ENCODE measurements around the gene YOD1.

YOD1 gene

DNA sequence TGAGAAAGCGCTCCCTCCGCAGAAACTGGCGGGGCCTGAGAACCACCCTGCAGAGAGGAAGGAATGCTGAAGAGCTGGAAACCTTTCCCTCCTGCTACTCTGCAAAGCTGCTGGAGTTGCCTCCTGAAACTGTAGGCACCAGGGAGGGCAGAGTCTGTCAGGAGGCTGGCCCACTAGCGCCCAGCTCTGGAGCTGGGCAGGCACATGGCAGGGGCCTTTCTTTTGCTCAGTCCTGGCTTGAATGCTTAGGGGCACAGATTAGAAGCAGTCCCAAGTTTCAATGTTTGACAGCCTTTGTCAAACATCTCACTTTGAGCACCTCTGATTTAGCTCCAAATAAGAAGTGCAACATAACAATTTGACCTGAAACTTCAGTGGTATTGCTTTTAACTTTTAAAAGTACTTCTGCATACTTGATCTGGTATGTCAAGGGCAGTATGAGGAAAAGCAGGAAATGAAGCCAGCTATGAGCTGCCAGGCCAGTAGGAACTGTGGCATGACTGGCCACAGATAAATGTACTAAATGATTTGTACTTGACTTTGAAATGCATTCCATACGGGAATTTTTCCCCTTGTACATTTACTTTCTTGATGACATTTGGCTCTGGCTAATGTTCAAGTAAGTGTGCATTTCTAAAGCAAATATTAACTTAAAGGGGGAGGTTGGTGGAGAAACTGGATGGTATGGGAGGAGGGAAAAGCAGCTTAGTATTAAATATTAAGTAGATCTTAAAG, 25.7 kb downstream of the YOD1 start:
- DNase-seq (ENCODE audit: low spot score), result peak; percentile 76

DNA sequence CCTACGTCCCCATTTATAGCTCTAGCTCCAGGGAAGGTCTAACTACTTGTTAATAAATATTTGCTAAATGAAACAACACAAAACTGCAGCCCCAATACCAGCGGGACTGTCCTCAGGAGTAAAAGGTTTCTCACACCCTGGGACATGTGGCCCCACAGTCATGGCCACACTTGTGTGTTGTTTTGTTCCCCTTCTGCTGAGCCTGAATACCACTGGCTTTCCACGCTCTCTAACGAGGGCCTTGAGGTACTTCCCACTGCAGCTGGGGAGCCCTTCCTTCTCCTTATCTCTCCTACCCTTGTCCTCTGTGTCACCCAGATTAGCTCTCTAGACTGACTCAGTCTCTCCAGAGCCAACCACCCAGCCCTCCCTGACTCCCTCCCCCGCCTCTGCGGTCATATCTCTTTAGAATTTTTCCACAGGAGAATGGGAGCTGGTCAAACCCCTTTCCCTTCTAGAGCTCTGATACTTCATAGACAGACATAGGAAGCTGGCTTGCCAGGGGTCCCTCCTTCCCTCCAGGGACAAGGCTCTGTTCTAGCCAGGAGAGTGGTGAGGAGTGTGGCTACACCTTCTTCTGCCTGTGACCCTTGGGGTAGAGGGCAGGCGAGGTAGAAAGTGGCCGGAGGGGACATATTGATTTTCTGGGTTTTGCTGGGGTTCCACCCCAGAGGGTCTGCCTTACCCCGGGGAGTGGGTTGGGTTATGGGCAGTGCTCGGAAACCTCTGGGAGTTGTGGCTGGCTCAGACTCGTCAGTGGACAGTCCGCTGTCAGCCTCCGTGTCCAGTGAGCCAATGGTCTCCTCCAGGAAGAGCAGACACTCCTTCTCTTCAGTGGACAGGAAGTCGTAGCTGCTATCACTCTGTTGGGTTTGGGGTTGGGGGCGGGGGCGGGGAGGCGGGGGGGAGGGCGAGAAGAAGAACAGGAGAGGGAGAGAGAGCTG, 26.5 kb downstream of the YOD1 start:
- peak; percentile 96 for DNase-seq (ENCODE audit: low spot score)

DNA sequence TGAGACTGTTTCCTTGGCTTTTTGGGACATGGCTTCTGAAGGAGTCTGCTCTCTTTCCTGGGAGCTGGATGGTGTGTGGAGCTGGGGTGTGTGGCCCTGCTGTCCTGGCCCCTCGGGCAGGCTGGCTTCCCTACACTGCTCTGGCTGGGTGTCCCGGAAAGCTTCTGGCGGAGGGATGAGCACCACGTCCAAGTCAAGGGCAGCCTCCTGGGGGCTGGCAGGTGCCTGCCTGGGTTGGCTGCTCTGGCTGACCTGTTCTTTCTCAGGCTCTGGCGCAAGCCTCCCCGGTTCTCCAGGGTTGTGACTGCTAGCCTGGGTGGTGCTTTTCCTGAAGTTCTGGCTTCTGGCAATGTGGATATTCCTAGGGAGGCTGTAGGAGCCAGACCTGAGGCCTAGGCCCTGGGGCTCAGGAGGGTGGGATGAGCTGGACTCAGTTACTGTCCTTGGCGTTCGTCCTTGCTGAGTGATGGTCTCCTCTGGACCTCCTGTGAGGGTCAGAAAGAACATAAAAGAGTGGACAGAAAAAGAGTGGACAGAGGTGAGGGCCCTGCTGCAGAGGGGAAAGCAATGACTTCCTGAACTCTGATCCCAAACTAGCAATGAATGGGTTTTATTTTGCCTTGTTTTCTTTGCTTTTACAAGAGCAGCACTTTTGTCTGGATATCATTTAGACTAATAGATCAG, 27.9 kb downstream of the YOD1 start:
- DNase-seq (ENCODE audit: low spot score), result no peak

DNA sequence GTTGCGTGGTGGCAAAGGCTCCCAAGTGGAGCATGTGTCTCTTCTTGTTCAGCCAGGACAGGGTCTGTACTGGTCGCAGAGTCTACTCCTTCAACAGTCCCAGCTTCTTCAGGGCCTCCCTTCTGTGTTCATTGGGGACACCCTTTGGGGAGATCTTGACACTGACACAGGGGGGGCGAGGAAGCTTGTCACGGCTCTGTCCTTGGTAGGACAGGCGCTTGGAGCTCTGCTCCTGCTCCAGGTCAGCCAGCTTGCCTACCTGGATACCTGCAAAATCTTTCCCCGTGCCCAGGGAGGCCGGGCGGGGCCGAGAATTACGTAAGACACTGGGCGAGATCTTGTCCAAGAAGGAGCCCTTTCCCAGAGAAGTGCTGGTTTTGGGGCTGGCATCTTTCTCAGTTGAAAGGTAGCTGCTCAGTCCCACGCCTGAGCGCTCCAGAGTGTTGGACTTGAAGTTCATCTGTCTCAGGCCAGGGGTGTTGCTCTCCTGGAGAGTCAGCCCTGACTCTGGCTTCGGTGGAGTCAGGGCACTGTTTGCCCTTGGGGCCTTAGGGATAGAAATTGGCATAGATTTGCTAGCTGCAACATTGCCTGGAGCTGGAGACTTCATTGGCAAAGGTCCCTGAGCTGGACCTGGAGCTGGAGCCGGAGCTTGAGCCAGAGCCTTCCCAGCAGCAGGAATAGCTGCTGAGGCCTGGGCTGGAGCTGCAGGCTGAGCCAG, 29.0 kb downstream of the YOD1 start:
- DNase-seq (ENCODE audit: low spot score), result peak; percentile 46

DNA sequence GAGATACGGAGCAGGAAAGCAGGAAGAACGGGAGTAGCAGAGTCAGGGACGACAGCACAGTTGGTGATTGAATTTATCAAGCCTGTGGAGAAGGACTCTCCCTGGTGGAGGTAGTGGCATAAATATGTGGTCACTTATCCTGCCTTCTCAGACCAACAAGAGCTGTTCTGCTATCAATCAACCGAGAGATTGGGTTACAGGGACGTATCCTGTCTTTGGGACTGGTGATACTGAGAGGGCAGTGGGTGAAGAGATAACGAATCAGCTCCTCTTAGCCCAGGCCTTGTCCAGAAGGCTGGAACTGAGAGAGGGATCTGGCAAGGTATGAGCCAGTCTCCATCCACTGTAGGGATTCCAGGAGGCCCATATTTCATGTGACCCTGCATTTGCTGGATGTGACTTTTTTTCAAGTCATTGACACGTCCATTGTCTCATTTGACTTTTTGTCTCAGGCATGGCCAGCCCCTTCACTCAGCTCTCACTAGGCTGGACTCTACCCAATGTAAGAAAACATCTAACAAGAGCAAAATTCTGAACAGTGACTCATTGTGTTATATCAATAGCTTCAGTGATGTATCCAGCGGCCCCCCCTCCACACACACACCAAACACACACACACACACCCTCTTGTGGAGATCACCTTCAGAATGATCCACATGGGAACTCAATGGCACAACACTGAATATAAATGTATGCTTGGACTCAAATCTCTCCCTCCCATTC, 29.7 kb downstream of the YOD1 start:
- peak; percentile 80 for DNase-seq (ENCODE audit: low spot score)

DNA sequence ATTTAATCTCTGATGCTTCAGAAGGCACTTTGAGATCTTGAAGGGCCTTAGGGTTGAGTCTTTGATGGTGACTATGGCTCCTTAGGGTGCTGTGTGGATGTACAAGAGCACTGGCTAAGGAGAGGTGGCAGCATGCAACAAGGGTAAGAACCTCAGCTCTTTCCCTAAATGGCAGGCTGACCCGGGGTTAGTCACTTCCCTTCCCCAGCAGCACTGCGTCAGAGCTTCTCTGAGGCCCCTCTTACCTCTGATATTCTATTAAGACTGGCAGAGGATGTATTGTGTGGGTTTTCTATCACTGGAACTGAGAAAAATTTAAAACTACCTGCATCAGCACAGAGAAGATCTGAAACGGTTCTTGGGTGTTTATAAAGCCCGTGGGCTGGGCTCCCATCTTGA, 30.3 kb downstream of the YOD1 start:
- no peak for DNase-seq (ENCODE audit: low spot score)

DNA sequence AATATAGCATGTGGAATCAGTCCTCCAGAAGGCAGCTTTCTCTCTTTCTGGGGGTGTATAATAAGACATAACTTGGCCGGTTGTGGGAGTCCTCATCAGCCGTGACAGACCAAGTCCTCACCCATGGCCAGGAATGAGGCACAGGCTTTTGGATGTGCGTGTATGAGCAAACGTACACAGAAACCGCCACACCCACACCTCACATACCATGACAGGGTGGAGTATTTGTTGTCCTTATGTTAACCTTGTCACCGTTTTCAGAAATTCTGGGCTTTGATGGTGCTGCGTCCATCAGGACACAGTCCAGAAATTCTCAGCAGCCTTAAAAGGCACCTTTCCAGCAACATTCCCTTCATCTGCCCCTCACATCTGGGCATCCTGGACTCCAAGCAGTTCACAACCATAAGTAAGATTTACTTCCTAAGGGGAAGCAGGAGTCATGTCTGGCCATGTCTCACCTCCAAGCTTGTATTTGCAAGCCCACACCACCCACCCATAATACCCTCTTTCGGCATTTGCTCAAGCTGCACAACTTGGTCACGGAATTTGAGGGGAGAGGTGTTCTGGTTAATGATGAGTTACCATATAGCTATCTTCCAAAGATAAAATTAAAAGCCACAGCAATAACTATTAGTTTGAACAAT, 30.8 kb downstream of the YOD1 start:
- DNase-seq (ENCODE audit: low spot score), result peak; percentile 63

DNA sequence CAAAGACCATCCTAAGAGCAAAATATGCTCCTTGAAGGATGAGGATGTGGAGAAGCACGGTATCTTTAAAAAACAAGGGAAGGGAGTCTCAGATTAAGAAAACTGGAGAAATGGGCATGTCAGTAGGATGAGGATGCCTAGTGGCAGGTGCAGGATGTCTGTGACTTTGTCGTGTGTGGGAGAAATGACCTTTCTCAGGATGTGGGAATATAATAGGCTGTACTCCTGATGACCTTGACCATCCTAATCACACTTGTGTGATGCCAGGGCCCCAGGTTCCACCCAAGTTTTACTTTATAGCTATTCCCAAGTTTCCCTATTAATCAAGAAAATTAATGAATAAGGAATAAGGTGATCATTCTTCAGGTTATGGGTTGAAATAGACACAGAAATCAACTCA, 31.3 kb downstream of the YOD1 start:
- DNase-seq (ENCODE audit: low spot score), result no peak

DNA sequence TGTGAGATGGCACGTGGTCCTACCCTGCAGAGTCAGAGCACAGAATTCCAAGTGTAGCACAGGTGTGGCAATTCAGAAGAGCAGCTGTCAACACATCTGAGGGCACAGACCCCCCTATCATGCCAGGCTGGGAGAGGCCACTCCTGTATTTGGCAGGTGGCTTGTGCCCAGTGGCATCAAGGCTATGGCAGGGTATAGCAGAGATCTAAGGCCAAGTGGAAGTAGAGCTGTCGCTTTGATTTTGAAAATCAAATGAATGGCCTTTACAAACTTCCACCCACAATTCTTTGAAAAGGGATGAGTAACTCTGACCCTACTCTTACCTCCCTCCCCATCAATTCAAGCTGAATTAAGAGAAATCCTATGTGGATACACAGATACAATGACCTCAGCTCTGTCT, 31.8 kb downstream of the YOD1 start:
- no peak for DNase-seq (ENCODE audit: low spot score)

DNA sequence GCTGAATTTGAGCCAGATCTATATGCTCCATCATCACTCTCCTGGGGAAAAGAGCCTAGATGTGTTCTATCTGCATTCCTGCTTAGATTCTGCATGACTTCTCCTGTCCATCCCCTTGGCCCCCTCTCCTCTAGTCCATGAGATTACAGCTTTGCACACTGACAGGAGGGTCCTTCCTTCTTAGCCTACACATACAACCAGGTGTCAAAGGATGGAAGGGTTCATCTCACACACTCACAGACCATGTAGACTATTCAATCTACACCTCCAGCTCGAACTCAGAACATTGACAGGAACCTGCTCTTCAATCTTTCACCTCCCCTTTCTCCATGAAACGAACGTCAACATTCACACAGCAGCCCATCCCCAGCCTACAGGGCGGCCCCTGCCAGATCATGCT, 32.3 kb downstream of the YOD1 start:
- DNase-seq (ENCODE audit: low spot score), result no peak

DNA sequence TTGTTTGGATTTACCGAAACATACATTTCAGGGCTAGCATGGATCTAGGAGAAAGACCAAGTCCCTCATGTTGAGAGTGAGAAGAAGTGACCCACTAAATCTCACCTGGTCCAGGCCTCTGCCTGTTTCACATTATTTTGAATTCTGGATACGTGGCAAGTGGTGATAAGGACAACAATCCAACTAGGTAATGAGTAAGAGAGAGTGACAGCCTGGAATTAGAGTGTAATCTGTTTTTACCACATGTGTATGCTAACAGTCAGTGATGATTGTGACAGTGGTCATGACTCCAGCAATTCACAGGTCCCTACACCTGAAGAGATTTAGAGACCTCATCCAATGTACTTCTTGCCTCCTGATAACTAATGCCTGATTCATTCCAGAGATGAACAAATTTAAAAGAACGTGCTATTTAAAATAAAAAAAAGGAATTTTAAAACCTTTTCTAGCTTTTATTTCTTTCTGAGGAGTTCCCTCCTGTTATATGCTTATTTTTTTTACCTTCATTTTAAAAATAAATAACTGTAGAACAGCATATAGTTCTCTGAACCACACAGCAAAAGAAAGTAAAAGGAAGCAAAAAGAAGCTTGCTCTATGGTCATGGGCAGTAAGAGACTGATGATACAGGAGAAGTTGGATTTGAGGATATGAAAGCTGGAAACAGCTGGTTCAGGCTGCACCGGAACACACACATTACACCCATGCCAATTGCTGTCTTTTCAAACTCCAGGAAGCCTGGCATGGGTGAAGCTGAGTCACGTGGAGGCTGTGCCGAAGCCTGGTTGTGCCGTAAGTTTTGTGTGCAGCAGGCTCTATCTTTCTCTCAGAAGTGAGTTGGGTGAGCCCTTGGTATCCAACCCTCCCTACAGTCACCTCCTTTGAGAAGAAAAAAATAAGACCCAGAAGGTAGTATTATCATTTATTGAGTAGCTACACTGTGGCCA, 33.1 kb downstream of the YOD1 start:
- DNase-seq (ENCODE audit: low spot score), result peak; percentile 51

DNA sequence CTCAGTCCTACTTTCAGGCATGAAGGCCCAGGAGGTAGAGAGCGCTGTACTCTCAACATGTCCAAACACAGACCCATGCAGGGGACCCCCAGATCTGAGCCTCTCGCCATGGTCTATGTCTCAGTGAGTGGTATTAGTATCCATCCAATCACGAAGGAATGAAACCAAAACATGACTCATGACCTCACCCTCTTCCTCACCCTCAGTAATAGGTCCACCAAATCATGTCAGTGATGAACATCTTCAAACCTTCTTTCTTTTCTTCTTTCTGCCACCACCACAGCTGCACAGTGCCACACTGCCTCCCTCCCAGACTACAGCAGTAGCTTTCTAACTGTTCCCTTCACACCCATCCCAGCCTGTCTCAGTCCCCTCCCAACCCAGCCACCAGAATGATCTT, 35.2 kb downstream of the YOD1 start:
- no peak for DNase-seq (ENCODE audit: low spot score)

DNA sequence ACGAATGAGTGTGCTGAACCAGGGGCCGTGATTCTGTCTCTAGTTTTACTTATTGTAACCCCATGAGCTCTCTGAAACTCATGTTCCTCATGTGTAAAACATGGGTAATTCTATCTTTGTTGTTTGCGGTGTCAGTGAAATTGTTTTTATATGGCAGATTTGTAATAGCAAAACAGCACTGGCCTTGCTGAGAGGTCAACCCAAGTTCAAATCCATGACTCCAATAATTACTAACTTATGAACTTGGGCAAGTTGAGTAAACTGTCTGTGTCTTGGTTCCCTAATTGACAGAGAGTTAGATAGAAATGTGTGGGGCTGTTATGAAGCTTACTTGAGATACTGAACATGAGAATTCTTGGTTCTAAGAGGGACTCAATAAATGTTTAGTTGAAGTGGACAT, 36.3 kb downstream of the YOD1 start:
- DNase-seq (ENCODE audit: low spot score), result no peak

DNA sequence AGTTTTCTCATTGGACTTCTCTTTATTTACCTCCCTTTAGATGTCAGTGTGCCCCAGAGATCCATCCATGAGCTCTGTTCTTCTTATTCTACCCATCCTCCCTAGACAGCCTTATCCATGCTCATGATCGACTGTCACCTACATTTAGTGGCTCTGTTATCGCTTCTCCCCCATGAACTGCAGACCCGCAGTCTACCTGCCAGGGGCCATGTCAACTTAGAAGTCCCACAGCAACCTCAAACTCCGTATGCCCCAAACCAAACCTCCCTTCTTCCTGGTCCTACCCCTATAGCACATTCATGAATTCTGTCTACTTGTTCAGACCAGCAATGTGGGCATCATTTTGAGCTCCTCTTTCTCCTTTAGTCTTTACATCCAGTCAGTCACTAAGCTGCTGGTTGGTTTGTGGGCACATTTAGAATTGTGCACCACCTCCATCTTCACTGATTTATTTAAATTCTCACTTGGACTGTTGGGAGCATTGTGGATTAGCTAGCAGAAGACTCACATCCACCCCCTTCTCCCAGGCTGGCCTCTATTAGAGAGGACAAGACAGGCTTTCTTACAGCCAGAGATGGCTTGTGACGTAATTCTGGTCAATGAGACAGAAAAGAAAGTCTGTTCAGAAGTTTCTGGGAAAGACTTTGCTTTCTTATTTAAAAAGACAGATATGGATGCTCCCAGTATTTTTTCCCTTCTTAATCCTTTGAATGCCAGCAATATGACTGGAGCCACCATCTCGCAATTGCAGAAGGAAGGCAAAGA, 37.5 kb downstream of the YOD1 start:
- DNase-seq (ENCODE audit: low spot score), result no peak

DNA sequence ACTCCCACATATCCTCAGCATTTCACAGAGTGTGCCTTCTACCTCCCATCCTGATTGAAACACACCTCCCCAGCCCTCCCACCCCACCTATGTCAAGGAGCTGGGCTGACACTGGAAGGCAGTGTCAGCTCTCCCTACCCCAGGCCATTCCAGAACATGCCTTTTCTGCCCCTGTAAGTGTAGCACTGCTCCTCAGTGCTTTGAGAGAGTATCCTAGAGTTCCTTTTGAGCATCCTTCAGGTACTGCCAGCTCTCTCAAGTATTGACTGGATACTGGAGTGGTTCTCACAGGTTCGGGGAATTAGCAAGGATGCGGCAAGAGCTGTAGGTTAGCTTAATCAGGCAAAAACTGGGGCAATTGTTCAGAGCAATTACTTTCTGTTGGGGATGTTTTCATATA, 40.3 kb downstream of the YOD1 start:
- DNase-seq (ENCODE audit: low spot score), result no peak

DNA sequence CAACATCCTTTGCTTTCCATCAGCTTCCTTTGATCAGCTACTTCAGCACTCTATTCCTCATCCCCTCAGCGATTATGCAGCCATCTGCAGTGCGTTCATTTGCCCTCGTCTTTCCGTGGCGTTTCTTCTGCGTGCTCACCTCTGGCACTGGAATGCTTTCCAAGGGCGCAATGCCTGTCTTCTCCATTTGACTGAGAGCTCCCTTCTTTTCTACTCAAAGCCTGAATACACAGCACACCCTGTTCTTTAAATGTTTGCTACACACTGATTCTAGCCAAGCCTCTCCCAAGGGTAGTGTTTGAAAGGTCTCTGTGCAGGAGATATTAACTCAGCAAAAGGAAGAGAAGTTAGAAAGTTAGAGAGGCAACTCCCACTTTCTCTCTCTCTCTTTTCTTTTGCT, 41.1 kb downstream of the YOD1 start:
- DNase-seq (ENCODE audit: low spot score), result no peak

DNA sequence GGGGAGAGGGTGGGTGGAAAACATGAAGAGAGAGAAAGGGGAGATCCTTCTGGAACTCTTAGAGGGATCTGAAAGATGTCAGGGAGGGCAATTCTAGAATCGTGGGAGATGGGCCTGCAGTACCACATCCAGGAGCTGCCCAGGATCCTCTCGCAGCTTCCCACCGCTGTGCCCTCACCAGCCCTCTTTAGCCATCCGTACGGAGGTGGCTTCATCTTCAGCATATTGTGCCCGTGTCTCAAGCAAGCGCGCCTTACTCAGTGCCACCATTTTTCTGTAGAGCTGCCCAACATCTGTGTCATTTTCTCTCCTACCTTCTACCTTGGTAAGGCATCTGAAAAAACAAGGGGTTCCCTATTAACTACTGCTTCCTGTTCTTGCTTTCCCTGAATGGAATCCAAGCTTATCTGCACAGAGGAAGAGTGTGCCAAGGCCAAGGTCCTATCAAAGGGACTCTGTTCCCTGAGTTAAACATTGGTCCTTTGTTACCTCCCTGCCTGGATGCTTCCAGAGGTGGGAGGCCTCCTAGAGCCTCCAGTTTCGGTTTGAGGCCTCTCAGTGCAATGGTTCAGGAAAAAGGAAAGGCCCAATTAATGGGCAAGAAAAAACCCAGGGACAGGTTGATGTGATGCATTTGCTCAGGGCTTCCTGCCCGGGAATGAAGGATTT, 41.7 kb downstream of the YOD1 start:
- no peak for DNase-seq (ENCODE audit: low spot score)

DNA sequence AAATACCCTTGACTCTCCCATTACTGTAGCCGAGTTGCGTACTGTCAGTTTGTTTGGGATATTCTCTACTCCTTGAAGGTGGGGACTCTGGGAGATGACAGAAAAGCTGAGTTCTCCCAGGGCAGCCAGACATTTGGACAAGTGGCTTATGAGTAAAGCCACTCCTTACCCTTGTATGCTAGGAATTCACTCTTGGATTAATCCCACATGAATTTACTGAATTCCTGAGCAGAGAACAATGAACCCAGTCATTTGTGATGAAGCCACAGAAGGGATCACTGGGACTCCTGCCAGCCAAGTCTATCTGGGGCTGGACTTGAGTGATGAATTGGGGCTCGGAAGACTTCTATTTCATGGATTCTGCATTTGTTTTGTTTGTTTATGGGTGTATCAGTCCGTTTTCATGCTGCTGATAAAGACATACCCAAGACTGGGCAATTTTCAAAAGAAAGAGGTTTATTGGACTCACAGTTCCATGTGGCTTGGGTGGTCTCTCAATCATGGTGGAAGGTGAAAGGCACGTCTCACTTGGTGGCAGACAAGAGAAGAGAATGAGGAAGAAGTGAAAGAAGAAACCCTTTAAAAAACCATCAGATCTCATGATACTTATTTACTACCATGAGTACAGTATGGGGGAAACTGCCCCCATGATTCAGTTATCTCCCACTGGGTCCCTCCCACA, 43.5 kb downstream of the YOD1 start:
- no peak for DNase-seq (ENCODE audit: low spot score)

Data from hematopoietic multipotent progenitor cell treated with erythropoietin and hydrocortisone succinate and interleukin-3 and kit ligand, for 17 days (in vitro differentiated cells).